ENCODE measurements around the gene NAA25. TPM values are rescaled to one million over a fixed set of nuclear protein-coding genes. Genes with fewer than 3 reads are reported as not detected.
"Not testable (repeated sequence)": the region's sequence is repeated elsewhere in the genome, so short reads cannot be mapped to it uniquely, and the experiment has no call there.

The NAA25 gene
- total and polyA plus RNA-seq, 2 experiments from 2014 or later, result 18.7 to 19.1 TPM

GRCh38 chr12:112107306-112108201 lies 1.0 kb downstream of the NAA25 start:
- peaks cover 24% of the 10 kb centered on the region for H3K4me1 ChIP-seq (ENCODE audit: insufficient read depth)
- H3K4me3 ChIP-seq, result peak overlapping the region; percentile 75
- no peaks in the 10 kb centered on the region for H3K9me2 ChIP-seq (replicated peaks; ENCODE audit: insufficient read depth)
- H4K20me1 ChIP-seq (ENCODE audit: insufficient read depth, poor library complexity, severe bottlenecking), result peaks cover 24% of the 10 kb centered on the region
- DNase-seq (ENCODE audit: low spot score), result peak; percentile 56
- H3K36me3 ChIP-seq (replicated peaks; ENCODE audit: insufficient read depth, low read depth), result no peaks in the 10 kb centered on the region
- H3K27me3 ChIP-seq, result no peaks in the 10 kb centered on the region
- peaks cover 64% of the 10 kb centered on the region for H3K79me2 ChIP-seq
- no peaks in the 10 kb centered on the region for H3K9me3 ChIP-seq (ENCODE audit: low read depth)
- H3K27ac ChIP-seq, result peak overlapping the region; percentile 92
- TF ChIP-seq EZH2phosphoT487 (IDR thresholded peaks at IDR 0.05; ENCODE audit: low read depth, severe bottlenecking, unreplicated experiment), result no peak
- TF ChIP-seq, protein P1, sequence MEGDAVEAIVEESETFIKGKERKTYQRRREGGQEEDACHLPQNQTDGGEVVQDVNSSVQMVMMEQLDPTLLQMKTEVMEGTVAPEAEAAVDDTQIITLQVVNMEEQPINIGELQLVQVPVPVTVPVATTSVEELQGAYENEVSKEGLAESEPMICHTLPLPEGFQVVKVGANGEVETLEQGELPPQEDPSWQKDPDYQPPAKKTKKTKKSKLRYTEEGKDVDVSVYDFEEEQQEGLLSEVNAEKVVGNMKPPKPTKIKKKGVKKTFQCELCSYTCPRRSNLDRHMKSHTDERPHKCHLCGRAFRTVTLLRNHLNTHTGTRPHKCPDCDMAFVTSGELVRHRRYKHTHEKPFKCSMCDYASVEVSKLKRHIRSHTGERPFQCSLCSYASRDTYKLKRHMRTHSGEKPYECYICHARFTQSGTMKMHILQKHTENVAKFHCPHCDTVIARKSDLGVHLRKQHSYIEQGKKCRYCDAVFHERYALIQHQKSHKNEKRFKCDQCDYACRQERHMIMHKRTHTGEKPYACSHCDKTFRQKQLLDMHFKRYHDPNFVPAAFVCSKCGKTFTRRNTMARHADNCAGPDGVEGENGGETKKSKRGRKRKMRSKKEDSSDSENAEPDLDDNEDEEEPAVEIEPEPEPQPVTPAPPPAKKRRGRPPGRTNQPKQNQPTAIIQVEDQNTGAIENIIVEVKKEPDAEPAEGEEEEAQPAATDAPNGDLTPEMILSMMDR (IDR thresholded peaks at IDR 0.05; ENCODE audit: poor library complexity), result no peak
- no peak for TF ChIP-seq EZH2 (IDR thresholded peaks at IDR 0.05; ENCODE audit: borderline replicate concordance)
- 35% methylated on average over 13 of the region's 13 CpGs for WGBS (ENCODE audit: low lambda C conversion rate, missing lambda C conversion rate)
- H2AFZ ChIP-seq, result peak overlapping the region; percentile 83
- peak overlapping the region; percentile 75 for H3K4me2 ChIP-seq

DNA sequence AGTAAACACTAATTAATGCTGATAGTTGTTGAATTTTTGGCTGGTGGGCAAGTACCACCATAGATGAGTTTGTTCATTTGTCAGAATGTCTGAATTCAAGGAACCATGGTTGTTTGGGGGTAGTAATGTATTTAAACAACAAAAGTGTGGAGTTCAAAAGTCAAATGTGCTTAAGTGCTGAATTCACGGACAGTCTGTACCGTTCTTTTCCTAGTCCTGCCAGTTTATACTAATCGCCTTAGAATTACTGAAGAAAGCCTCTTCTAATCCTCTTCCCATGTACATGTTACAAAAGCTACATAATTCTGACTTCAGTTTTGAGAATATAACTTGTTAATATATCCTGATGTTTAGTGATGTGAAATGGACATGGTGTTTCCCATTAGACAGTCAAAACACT lies 2.7 kb downstream of the NAA25 start:
- Histone ChIP-seq H3K27ac (peak overlapping the region; percentile 46), H3K79me2 (peaks cover 80% of the 10 kb centered on the region), H2AFZ (no peak overlapping the region), H3K4me1 (ENCODE audit: insufficient read depth) (peaks cover 24% of the 10 kb centered on the region), H3K36me3 (replicated peaks; ENCODE audit: insufficient read depth, low read depth) (no peaks in the 10 kb centered on the region), H3K4me3 (no peak overlapping the region), H3K9me2 (replicated peaks; ENCODE audit: insufficient read depth) (no peaks in the 10 kb centered on the region), H4K20me1 (ENCODE audit: insufficient read depth, poor library complexity, severe bottlenecking) (peaks cover 32% of the 10 kb centered on the region), H3K4me2 (peak overlapping the region; percentile 75), H3K9me3 (ENCODE audit: low read depth) (no peaks in the 10 kb centered on the region), H3K27me3 (no peaks in the 10 kb centered on the region)
- WGBS (ENCODE audit: low lambda C conversion rate, missing lambda C conversion rate), result 87% methylated on average over 3 of the region's 3 CpGs
- DNase-seq (ENCODE audit: low spot score), result no peak
- TF ChIP-seq, protein P1 (IDR thresholded peaks at IDR 0.05; ENCODE audit: poor library complexity), result no peak
- TF ChIP-seq EZH2 (IDR thresholded peaks at IDR 0.05; ENCODE audit: borderline replicate concordance) (no peak), EZH2phosphoT487 (IDR thresholded peaks at IDR 0.05; ENCODE audit: low read depth, severe bottlenecking, unreplicated experiment) (no peak)

GRCh38 chr12:112103758-112104503 lies 4.7 kb downstream of the NAA25 start:
- peaks cover 96% of the 10 kb centered on the region for H3K79me2 ChIP-seq
- 95% methylated on average over 8 of the region's 8 CpGs for WGBS (ENCODE audit: low lambda C conversion rate, missing lambda C conversion rate)
- TF ChIP-seq EZH2phosphoT487 (IDR thresholded peaks at IDR 0.05; ENCODE audit: low read depth, severe bottlenecking, unreplicated experiment), result no peak
- TF ChIP-seq, protein P1 (IDR thresholded peaks at IDR 0.05; ENCODE audit: poor library complexity), result no peak
- TF ChIP-seq EZH2 (IDR thresholded peaks at IDR 0.05; ENCODE audit: borderline replicate concordance), result no peak
- no peak for DNase-seq (ENCODE audit: low spot score)
- peaks cover 18% of the 10 kb centered on the region for H3K4me1 ChIP-seq (ENCODE audit: insufficient read depth)
- no peak overlapping the region for H3K4me3 ChIP-seq
- no peaks in the 10 kb centered on the region for H3K27me3 ChIP-seq
- no peak overlapping the region for H3K4me2 ChIP-seq
- no peak overlapping the region for H2AFZ ChIP-seq
- H3K9me2 ChIP-seq (replicated peaks; ENCODE audit: insufficient read depth), result no peaks in the 10 kb centered on the region
- H3K27ac ChIP-seq, result no peak overlapping the region
- H3K36me3 ChIP-seq (replicated peaks; ENCODE audit: insufficient read depth, low read depth), result no peaks in the 10 kb centered on the region
- H4K20me1 ChIP-seq (ENCODE audit: insufficient read depth, poor library complexity, severe bottlenecking), result peaks cover 36% of the 10 kb centered on the region
- H3K9me3 ChIP-seq (ENCODE audit: low read depth), result no peaks in the 10 kb centered on the region

DNA sequence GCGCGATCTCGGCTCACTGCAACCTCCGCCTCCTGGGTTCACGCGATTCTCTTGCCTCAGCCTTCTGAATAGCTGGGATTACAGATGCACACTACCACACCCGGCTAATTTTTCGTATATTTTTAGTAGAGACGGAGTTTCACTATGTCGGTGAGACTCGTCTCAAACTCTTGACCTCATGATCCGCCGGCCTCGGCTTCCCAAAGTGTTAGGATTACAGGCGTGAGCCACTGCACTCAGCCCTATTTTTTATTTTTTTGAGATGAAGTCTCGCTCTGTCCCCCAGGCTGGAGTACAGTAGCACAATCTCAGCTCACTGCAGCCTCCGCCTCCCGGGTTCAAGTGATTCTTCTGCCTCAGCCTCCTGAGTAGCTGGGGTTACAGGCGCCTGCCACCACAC lies 5.8 kb downstream of the NAA25 start:
- peaks cover 32% of the 10 kb centered on the region for H4K20me1 ChIP-seq (ENCODE audit: insufficient read depth, poor library complexity, severe bottlenecking)
- peaks cover 100% of the 10 kb centered on the region for H3K79me2 ChIP-seq
- H3K27ac ChIP-seq; H3K9me3 ChIP-seq (ENCODE audit: low read depth); H3K4me2 ChIP-seq; H3K27me3 ChIP-seq; H2AFZ ChIP-seq; DNase-seq (ENCODE audit: low spot score); H3K36me3 ChIP-seq (replicated peaks; ENCODE audit: insufficient read depth, low read depth); H3K4me3 ChIP-seq; H3K9me2 ChIP-seq (replicated peaks; ENCODE audit: insufficient read depth): not testable (repeated sequence)
- WGBS (ENCODE audit: low lambda C conversion rate, missing lambda C conversion rate), result 99% methylated on average over 19 of the region's 19 CpGs
- peaks cover 18% of the 10 kb centered on the region for H3K4me1 ChIP-seq (ENCODE audit: insufficient read depth)
